A549 (cell line): Measurements from ENCODE around the gene ARHGAP23. TPM values are rescaled to one million over a fixed set of nuclear protein-coding genes. Genes with fewer than 3 reads are reported as not detected.

Experiments
- ATAC-seq, 2 experiments: fragments of 200-7000 bp in 1 of 2; fragments of >200 bp in 1 of 2; cut with Nextera tagmentation in 1 of 2; cut with Tn5 transposase in 1 of 2; 3 replicates each; pipeline versions ENCODE4 v1.8.0 to v1.9.1; 2018 to 2020; ENCODE audit warnings: mild to moderate bottlenecking in 1 of 2, moderate library complexity in 1 of 2
- CTCF ChIA-PET: fragments of 300-600 bp; sonication (Branson Sonifier 250); formaldehyde crosslinking; extraction: SDS; loops from one replicate; lab custom pipeline; 2021; ENCODE audit warnings: antibody characterized with exemption, inconsistent platforms; lab: Yijun Ruan, JAX
- POLR2A ChIA-PET: fragments of 350-600 bp; formaldehyde crosslinking; extraction: SDS; loops from one replicate; lab custom pipeline; 2021; ENCODE audit warnings: antibody characterized with exemption, inconsistent platforms; lab: Yijun Ruan, JAX
- DNase-seq, 2 experiments: peaks; one replicate each; pipeline versions ENCODE4 v3.0.0 to v3.0.0-alpha.2; 2011 to 2016; ENCODE audit warnings: low read depth in 1 of 2, low spot score in 1 of 2
- FAIRE-seq: peaks from 2 replicates; lab custom pipeline; 2011; peaks lifted over from hg19 to GRCh38; lab: Jason Lieb, UNC
- H3K27ac ChIP-seq, 2 experiments: fragments of >200 bp; sonication (Bioruptor Twin); formaldehyde crosslinking; 3 replicates each; pipeline ENCODE4 v1.5.1; 2016 to 2017
- H3K4me1 ChIP-seq: fragments of >200 bp; sonication (Bioruptor Twin); formaldehyde crosslinking; 3 replicates; pipeline ENCODE4 v1.6.1; 2016
- H3K4me2 ChIP-seq: fragments of >200 bp; sonication (Bioruptor Twin); formaldehyde crosslinking; 3 replicates; pipeline ENCODE4 v1.6.1; 2016
- H3K4me3 ChIP-seq: fragments of >200 bp; sonication (Bioruptor Twin); formaldehyde crosslinking; 3 replicates; pipeline ENCODE4 v1.5.1; 2016
- H3K9me3 ChIP-seq: fragments of >200 bp; sonication (Bioruptor Twin); formaldehyde crosslinking; 3 replicates; pipeline ENCODE4 v1.6.1; 2016
- CBX2 ChIP-seq: fragments of 200-600 bp; sonication (generic); IDR thresholded peaks from 2 replicates; pipeline ENCODE4 v1.6.1; 2016; ENCODE audit warnings: low read depth, mild to moderate bottlenecking, borderline replicate concordance
- CBX8 ChIP-seq: fragments of 200-600 bp; sonication (generic); IDR thresholded peaks from 2 replicates; pipeline ENCODE4 v1.6.1; 2016
- CHD4 ChIP-seq: fragments of 200-600 bp; sonication (generic); IDR thresholded peaks from 2 replicates; pipeline ENCODE4 v1.6.1; 2016; ENCODE audit warnings: antibody characterized with exemption, mild to moderate bottlenecking, borderline replicate concordance
- FOSL2 ChIP-seq, 2 experiments: fragments of 450-650 bp in 1 of 2; fragments of >200 bp in 1 of 2; sonication (Bioruptor Twin) in 1 of 2; formaldehyde crosslinking; IDR thresholded peaks; 2 replicates each; pipeline versions ENCODE4 v1.5.0 to v1.6.1; 2016 to 2020; ENCODE audit warnings: mild to moderate bottlenecking in 1 of 2, moderate library complexity in 1 of 2
- HES2 ChIP-seq: fragments of >200 bp; sonication (Bioruptor Twin); formaldehyde crosslinking; IDR thresholded peaks from 2 replicates; pipeline ENCODE4 v1.6.1; 2016
- HEYL ChIP-seq: fragments of 250-450 bp; sonication (Bioruptor Pico); IDR thresholded peaks from 2 replicates; pipeline ENCODE4 v1.8.0; 2021; ENCODE audit warnings: mild to moderate bottlenecking, moderate library complexity
- HOXB5 ChIP-seq: fragments of 250-450 bp; sonication (Bioruptor Pico); IDR thresholded peaks from 2 replicates; pipeline ENCODE4 v1.5.0; 2020; ENCODE audit warnings: mild to moderate bottlenecking, moderate library complexity
- JUN ChIP-seq, 2 experiments: fragments of >200 bp; sonication (Bioruptor Twin); formaldehyde crosslinking; IDR thresholded peaks; 2 replicates in 1 of 2; 3 replicates in 1 of 2; pipeline ENCODE4 v1.6.1; 2016 to 2017
- KDM1A ChIP-seq: fragments of 200-600 bp; sonication (generic); IDR thresholded peaks from 2 replicates; pipeline ENCODE4 v1.6.1; 2016; ENCODE audit warnings: low read depth, mild to moderate bottlenecking
- MYC ChIP-seq: IDR thresholded peaks from 2 replicates; pipeline ENCODE4 v1.6.1; 2012; ENCODE audit warnings: mild to moderate bottlenecking, inconsistent platforms, low read length, improper control_type of control experiment, borderline replicate concordance
- NPAS2 ChIP-seq: fragments of 250-450 bp; sonication (Bioruptor Pico); IDR thresholded peaks from 2 replicates; pipeline ENCODE4 v1.8.0; 2022; ENCODE audit warnings: mild to moderate bottlenecking, moderate library complexity, borderline replicate concordance
- PBX3 ChIP-seq: IDR thresholded peaks from 2 replicates; pipeline ENCODE4 v1.6.1; 2012
- POLR2AphosphoS2 ChIP-seq: conservative IDR thresholded peaks from 2 replicates; pipeline ENCODE4 v1.6.1; 2012; ENCODE audit warnings: low read length, improper control_type of control experiment, inconsistent platforms
- RARB ChIP-seq: fragments of 250-450 bp; sonication (Bioruptor Pico); IDR thresholded peaks from 2 replicates; pipeline ENCODE4 v1.8.0; 2021; ENCODE audit warnings: mild to moderate bottlenecking, moderate library complexity
- RNF2 ChIP-seq: fragments of 200-600 bp; sonication (generic); IDR thresholded peaks from 2 replicates; pipeline ENCODE4 v1.6.1; 2016; ENCODE audit warnings: low read depth, mild to moderate bottlenecking, antibody characterized with exemption, moderate library complexity, borderline replicate concordance
- SREBF2 ChIP-seq: fragments of 450-650 bp; IDR thresholded peaks from 2 replicates; pipeline ENCODE4 v1.6.1; 2014; ENCODE audit warnings: mild to moderate bottlenecking, moderate library complexity
- ZNF302 ChIP-seq: fragments of 250-450 bp; sonication (Bioruptor Pico); IDR thresholded peaks from 2 replicates; pipeline ENCODE4 v1.9.0; 2021; ENCODE audit warnings: inconsistent platforms, mild to moderate bottlenecking, moderate library complexity
- ZSCAN20 ChIP-seq: fragments of 250-450 bp; sonication (Bioruptor Pico); IDR thresholded peaks from 2 replicates; pipeline ENCODE4 v1.8.0; 2022; ENCODE audit warnings: mild to moderate bottlenecking, moderate library complexity
- WGBS: methylation state at CpG from one replicate; pipeline ENCODE4 v1.1.6; 2017; ENCODE audit errors: missing lambda C conversion rate; 5-methylcytosine and 5-hydroxymethylcytosine counted together
- polyA plus RNA-seq, 4 experiments: library from polyadenylated mRNA; depleted of rRNA in 3 of 4; stranded (reverse); fragments of >200 nt; fragmentation: RNase III in 1 of 4; extraction: RNeasy Plus Mini Kit Qiagen cat#74134 plus additional on column Dnase treatment in 1 of 4; gene quantifications; 2 replicates in 3 of 4; 3 replicates in 1 of 4; pipeline ENCODE4 v1.2.3, GENCODE V29; 2011 to 2017
- TF ChIP-seq, protein P1 (sequence below): IDR thresholded peaks from 2 replicates; pipeline ENCODE4 v1.6.1; 2012; ENCODE audit warnings: low read depth, borderline replicate concordance
- TF ChIP-seq, protein P2 (sequence below): IDR thresholded peaks from 2 replicates; pipeline ENCODE4 v1.6.1; 2012

Gene ARHGAP23
- polyA plus RNA-seq, 2 of the 4 experiments (the other 2 are of a cell fraction) = 4.8 to 32.6 TPM

GRCh38 chr17:38461683-38462082 lies 33.4 kb downstream of the ARHGAP23 start:
- Histone ChIP-seq H3K27ac (no peak overlapping the region), H3K4me3 (no peak overlapping the region), H3K4me1 (peaks cover 31% of the 10 kb centered on the region), H3K9me3 (no peaks in the 10 kb centered on the region), H3K4me2 (no peak overlapping the region)
- ATAC-seq (no peak), FAIRE-seq (no peak), DNase-seq (no peak)
- CTCF ChIA-PET = interaction anchor here (0.6 to 6.5 kb wide), 10 partner anchors 12 to 144 kb away, joined by 3 to 23 read pairs (median 4); partner anchors contain the start of gene SRCIN1
- 82% methylated on average over 7 of the region's 7 CpGs for WGBS
- POLR2A ChIA-PET = no interaction called here
- TF ChIP-seq CBX2 = no peak
- no peak for TF ChIP-seq MYC

DNA sequence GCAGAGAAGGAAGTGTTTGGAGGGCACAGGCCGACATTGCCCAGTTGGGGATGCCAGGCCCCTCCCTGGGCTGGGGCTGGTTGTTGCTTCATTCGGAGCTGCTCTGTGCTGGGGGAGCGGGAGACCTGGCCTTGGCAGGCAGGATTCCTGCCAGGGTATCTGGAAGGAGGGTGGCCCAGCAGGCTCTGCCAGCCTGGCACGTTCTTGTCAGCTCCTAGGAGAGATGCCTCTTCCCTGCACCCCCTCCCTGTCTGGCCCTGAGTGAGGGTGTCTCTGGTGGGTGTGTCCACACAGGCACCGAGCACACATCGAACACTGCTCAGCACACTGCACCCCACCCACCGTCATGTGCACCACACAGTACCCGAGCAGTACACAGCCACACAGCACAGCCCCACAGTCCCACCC lies 35.2 kb downstream of the ARHGAP23 start:
- no peaks in the 10 kb centered on the region for H3K9me3 ChIP-seq
- TF ChIP-seq RARB (CRISPR knock-in tag) (no peak), RNF2 (no peak), KDM1A (no peak), ZNF302 (CRISPR knock-in tag) (no peak)
- TF ChIP-seq, all 56 proteins: peak for 0
- H3K27ac ChIP-seq = peak overlapping the region in 1 of 2 experiments; percentile 88; a peak in 3 of 6 replicates
- H3K4me3 ChIP-seq = no peak overlapping the region
- ChIA-PET CTCF (interaction anchor here (0.8 to 6.5 kb wide), 5 partner anchors 16 to 31 kb away, joined by 3 to 23 read pairs (median 4); no protein-coding TSS in a partner anchor), POLR2A (no interaction called here)
- DNase-seq (no peak), ATAC-seq (0 out of 6 replicates have a peak, but pooled peaks of 1 of the 2 experiments have one; percentile 2), FAIRE-seq (no peak)
- peaks cover 31% of the 10 kb centered on the region for H3K4me1 ChIP-seq
- H3K4me2 ChIP-seq = no peak overlapping the region
- WGBS = 86% methylated on average over 8 of the region's 8 CpGs

GRCh38 chr17:38464251-38464722 lies 36.0 kb downstream of the ARHGAP23 start:
- 88% methylated on average over 5 of the region's 9 CpGs for WGBS
- Histone ChIP-seq H3K27ac (peak overlapping the region; percentile 77 to 88), H3K4me2 (peak overlapping the region; percentile 80), H3K4me1 (peaks cover 31% of the 10 kb centered on the region), H3K9me3 (no peaks in the 10 kb centered on the region), H3K4me3 (no peak overlapping the region)
- peak; percentile 19; the same call in 1 of the 2 replicates for TF ChIP-seq HEYL (CRISPR knock-in tag)
- TF ChIP-seq CHD4 = no peak
- FAIRE-seq = no peak
- POLR2A ChIA-PET = no interaction called here
- peak in 1 of 2 experiments; percentile 38 for DNase-seq
- ATAC-seq = peak; percentile 9 to 53; a peak in 4 of 6 replicates
- CTCF ChIA-PET = interaction anchor here (1.2 to 2.4 kb wide), 8 partner anchors 9 to 202 kb away, joined by 3 to 13 read pairs (median 8); no protein-coding TSS in a partner anchor

DNA sequence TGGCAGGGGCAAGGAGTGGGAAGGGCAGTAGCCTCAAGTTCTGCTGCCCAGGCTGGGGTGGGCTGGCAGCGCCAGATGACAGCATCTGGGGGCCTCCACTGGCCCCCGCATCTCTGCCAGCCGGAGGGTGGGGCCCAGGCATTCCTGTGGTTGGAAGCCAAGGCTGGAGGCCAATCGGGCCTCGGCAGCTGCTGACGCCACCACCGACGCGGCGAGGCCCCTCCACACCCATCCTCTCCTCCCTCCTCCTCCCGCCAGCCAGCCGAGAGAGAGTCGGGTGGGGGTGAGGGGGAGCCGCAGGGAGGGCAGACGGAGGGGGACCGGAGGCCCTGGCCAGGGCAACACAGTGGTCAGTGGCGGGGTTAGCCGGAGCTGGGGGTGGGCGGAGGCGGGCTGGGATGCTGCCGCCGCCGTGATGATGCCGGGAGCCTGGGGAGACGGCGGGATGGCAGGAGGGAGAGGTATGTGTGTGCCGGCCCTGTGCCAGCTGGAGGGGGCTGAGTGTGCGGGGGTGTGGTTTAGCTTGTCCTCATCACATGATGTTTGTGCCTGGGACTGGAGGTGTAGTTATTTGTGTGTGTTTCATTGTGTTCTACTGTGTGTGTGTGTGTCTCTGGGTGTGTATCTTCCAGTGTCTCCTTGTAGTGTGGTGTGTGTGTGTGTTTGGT lies 36.6 kb downstream of the ARHGAP23 start:
- 39% methylated on average over 9 of the region's 28 CpGs for WGBS
- H3K9me3 ChIP-seq = no peaks in the 10 kb centered on the region
- peak overlapping the region; percentile 77 to 88 for H3K27ac ChIP-seq
- DNase-seq = peak; percentile 81
- TF ChIP-seq ZSCAN20 (CRISPR knock-in tag) (no peak), JUN (IDR thresholded peaks at IDR 0.05) (peak in 1 of 2 experiments; percentile 33; a peak in 1 of 5 replicates)
- ChIA-PET POLR2A (no interaction called here), CTCF (interaction anchor here (0.9 to 2.4 kb wide), 13 partner anchors 9 to 203 kb away, joined by 3 to 13 read pairs (median 4); no protein-coding TSS in a partner anchor)
- FAIRE-seq = no peak
- peaks cover 35% of the 10 kb centered on the region for H3K4me1 ChIP-seq
- H3K4me2 ChIP-seq = peak overlapping the region; percentile 80
- H3K4me3 ChIP-seq = peak overlapping the region; percentile 43
- ATAC-seq = peak; percentile 77 to 85

DNA sequence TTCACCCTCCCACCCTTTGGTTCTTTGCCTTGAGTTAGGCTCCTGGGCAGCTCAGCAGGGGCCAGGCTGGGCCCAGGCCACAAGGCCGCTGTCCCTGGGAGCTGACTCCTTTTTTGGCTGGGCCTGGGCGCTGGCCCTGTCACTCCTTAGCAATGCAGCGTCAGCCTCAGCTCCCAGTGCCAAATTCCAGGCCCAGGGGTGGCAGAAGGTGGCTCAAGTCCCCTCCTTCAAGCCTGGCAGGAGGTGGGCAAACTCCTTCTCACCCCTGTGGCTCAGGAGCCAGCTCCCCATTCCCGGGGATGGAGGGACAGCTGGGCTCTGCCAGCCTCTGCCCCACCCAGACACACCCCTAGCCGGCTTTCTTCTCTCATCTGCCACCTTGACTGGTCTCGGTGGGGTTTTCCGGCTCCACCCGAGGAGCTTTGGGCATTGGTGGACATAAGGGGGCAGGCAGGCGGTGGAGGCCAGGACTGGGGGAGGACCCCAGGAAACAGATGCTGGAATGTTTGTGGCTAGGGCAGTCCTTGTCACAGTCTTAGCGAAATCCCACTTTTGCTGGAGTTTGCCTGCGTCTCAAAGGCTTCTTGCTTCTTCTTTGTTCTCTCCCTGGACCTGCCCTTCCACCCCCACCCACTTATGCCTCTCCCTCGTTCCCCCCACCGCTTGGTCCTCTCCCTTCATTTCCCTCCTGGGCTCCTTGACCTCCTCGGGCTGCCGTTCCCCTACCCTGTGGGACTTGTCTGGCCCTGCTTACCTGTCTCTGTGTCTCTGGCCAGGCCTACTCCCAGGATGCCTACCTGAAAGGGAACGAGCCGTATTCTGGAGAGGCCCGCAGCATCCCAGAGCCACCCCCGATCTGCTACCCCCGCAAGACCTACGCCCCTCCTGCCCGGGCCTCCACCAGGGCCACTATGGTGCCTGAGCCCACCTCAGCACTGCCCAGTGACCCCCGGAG lies 37.4 kb downstream of the ARHGAP23 start:
- ATAC-seq (peak; percentile 48 to 64; a peak in 5 of 6 replicates), FAIRE-seq (no peak), DNase-seq (peak in 1 of 2 experiments; percentile 58)
- WGBS = 76% methylated on average over 20 of the region's 23 CpGs
- H3K4me1 ChIP-seq = peaks cover 40% of the 10 kb centered on the region
- CTCF ChIA-PET = interaction anchor here (0.9 to 2.4 kb wide), 13 partner anchors 9 to 202 kb away, joined by 3 to 13 read pairs (median 4); no protein-coding TSS in a partner anchor
- no peaks in the 10 kb centered on the region for H3K9me3 ChIP-seq
- peak overlapping the region; percentile 77 to 88 for H3K27ac ChIP-seq
- peak overlapping the region; percentile 80 for H3K4me2 ChIP-seq
- peak overlapping the region; percentile 43 for H3K4me3 ChIP-seq
- POLR2A ChIA-PET = no interaction called here
- no peak for TF ChIP-seq POLR2AphosphoS2
- TF ChIP-seq CBX8 = no peak
- no peak for TF ChIP-seq HES2
- TF ChIP-seq, protein P1, sequence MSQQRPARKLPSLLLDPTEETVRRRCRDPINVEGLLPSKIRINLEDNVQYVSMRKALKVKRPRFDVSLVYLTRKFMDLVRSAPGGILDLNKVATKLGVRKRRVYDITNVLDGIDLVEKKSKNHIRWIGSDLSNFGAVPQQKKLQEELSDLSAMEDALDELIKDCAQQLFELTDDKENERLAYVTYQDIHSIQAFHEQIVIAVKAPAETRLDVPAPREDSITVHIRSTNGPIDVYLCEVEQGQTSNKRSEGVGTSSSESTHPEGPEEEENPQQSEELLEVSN = no peak
- TF ChIP-seq, protein P2, sequence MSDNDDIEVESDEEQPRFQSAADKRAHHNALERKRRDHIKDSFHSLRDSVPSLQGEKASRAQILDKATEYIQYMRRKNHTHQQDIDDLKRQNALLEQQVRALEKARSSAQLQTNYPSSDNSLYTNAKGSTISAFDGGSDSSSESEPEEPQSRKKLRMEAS = 0 out of 2 replicates have a peak, but pooled peaks have one; percentile 1
- no peak for TF ChIP-seq SREBF2
- no peak for TF ChIP-seq PBX3
- no peak for TF ChIP-seq MYC
- no peak for TF ChIP-seq FOSL2 (IDR thresholded peaks at IDR 0.05)
- TF ChIP-seq FOSL2 (CRISPR knock-in tag; IDR thresholded peaks at IDR 0.05) = 0 out of 2 replicates have a peak, but pooled peaks have one; percentile 5
- TF ChIP-seq HOXB5 = no peak
- TF ChIP-seq NPAS2 (CRISPR knock-in tag) = no peak
